ENCODE results near the gene SPAG16. TPM values are rescaled to one million over a fixed set of nuclear protein-coding genes. Genes with fewer than 3 reads are reported as not detected.

Gene SPAG16
- total RNA-seq, 1 donor from 2014 or later = 7.6 TPM

DNA sequence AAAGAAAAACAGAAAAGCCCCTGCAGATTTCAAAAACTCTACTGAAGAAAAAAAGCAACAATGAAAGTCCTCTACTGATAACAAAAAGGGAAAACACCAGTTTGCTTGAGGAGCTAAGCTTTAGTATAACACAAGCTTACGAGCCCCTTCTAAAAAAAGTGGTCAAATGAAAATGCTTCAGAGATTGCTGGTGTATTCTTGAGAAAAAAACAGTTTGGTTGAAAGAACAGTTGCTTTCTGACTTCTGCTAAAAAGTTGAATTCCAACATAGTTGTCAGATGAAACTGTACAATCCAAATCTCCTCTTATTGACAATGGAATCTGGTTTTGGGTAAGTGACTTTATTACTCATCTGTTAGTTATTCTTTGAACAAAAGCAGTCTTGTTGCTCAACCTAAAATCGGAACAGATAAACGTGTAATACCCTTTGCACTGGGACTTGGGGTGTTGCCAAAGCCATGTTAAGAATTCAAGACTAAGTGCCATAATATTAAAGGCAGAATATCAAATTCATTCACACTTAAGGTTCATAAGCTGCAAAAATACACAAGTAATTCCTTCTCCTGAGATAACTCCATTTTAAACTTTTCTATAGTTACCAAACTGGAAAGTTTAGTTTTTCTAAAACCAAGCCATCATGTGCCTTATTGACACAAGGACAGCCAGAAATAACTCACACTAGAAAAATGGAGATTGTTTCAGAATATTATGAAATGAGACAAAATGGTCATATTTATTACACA lies 45.3 kb upstream of the SPAG16 start:
- TF ChIP-seq, protein P1, sequence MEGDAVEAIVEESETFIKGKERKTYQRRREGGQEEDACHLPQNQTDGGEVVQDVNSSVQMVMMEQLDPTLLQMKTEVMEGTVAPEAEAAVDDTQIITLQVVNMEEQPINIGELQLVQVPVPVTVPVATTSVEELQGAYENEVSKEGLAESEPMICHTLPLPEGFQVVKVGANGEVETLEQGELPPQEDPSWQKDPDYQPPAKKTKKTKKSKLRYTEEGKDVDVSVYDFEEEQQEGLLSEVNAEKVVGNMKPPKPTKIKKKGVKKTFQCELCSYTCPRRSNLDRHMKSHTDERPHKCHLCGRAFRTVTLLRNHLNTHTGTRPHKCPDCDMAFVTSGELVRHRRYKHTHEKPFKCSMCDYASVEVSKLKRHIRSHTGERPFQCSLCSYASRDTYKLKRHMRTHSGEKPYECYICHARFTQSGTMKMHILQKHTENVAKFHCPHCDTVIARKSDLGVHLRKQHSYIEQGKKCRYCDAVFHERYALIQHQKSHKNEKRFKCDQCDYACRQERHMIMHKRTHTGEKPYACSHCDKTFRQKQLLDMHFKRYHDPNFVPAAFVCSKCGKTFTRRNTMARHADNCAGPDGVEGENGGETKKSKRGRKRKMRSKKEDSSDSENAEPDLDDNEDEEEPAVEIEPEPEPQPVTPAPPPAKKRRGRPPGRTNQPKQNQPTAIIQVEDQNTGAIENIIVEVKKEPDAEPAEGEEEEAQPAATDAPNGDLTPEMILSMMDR (IDR thresholded peaks at IDR 0.05) = no peak
- H3K36me3 ChIP-seq = no peaks in the 10 kb centered on the region
- peak in 1 of 2 donors; percentile 70 for DNase-seq (ENCODE audit: low spot score in 2 of 2)
- intact Hi-C loops (cut with DNase I) = loop anchor here (5.0 to 10.0 kb wide), 3 partner anchors 87 to 1566 kb away; partner anchors contain the start of genes BARD1 and IKZF2
- H3K9me3 ChIP-seq = no peaks in the 10 kb centered on the region
- no peaks in the 10 kb centered on the region for H3K27me3 ChIP-seq
- H3K4me3 ChIP-seq = peak overlapping the region; percentile 26 to 43
- peak overlapping the region; percentile 53 to 54 for H3K27ac ChIP-seq
- H3K4me1 ChIP-seq = peaks cover 0 to 8% of the 10 kb centered on the region in 2 donors

DNA sequence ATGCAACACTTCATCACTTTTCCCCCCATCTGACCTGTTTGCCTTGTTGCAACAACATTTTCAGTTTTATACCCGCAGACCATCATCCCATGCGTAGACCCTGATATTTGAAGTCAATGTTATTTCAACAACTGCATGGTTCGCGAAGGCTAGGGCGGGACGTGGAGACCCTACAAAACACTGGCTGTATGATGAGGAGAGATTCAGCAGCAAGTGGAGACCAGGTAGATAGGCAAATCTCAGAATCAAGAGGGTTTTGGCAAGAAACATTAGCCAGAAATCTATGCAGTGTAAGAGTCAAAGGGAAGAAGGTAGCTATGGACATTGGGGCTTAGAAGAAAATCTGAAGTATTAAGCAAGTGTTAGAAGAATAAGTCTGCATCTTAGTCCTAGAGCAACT lies 42.4 kb upstream of the SPAG16 start:
- TF ChIP-seq, protein P1 (IDR thresholded peaks at IDR 0.05) = no peak
- DNase-seq (ENCODE audit: low spot score in 2 of 2) = no peak

DNA sequence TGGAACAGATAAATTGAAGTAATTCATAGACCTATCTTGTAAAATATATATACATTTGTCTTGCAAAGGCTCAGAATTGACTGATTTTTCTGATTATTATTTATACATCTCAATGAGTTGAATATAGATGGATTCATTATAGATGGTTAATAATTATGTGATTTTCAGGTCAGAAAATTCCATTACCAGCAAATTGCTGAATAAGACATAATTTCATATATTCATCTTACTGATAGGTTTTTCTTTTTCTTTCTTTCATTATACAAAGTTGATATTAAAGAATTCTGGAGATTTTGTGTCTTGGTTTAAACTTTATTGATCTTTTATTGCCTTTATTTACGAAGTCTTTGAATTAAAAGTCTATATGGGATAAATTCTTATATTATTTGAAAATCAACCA lies 41.6 kb upstream of the SPAG16 start:
- H3K4me3 ChIP-seq = no peak overlapping the region
- H3K4me1 ChIP-seq = peaks cover 0 to 5% of the 10 kb centered on the region in 2 donors
- DNase-seq (ENCODE audit: low spot score in 2 of 2) = no peak
- H3K27me3 ChIP-seq = no peaks in the 10 kb centered on the region
- H3K27ac ChIP-seq = no peak overlapping the region
- intact Hi-C loops (cut with DNase I) = loop anchor here (10.0 kb wide), 1 partner anchor 558 kb away; no protein-coding TSS in a partner anchor
- H3K36me3 ChIP-seq = no peaks in the 10 kb centered on the region
- TF ChIP-seq, protein P1 (IDR thresholded peaks at IDR 0.05) = no peak
- H3K9me3 ChIP-seq = no peaks in the 10 kb centered on the region

More for the DNA sequence above, 42.4 kb upstream of the SPAG16 start:
- no peaks in the 10 kb centered on the region for H3K9me3 ChIP-seq
- H3K27ac ChIP-seq = no peak overlapping the region
- H3K4me1 ChIP-seq = peaks cover 0 to 6% of the 10 kb centered on the region in 2 donors
- H3K36me3 ChIP-seq = no peaks in the 10 kb centered on the region
- no peak overlapping the region for H3K4me3 ChIP-seq
- H3K27me3 ChIP-seq = no peaks in the 10 kb centered on the region
- intact Hi-C loops (cut with DNase I) = loop anchor here (10.0 kb wide), 1 partner anchor 557 kb away; no protein-coding TSS in a partner anchor

DNA sequence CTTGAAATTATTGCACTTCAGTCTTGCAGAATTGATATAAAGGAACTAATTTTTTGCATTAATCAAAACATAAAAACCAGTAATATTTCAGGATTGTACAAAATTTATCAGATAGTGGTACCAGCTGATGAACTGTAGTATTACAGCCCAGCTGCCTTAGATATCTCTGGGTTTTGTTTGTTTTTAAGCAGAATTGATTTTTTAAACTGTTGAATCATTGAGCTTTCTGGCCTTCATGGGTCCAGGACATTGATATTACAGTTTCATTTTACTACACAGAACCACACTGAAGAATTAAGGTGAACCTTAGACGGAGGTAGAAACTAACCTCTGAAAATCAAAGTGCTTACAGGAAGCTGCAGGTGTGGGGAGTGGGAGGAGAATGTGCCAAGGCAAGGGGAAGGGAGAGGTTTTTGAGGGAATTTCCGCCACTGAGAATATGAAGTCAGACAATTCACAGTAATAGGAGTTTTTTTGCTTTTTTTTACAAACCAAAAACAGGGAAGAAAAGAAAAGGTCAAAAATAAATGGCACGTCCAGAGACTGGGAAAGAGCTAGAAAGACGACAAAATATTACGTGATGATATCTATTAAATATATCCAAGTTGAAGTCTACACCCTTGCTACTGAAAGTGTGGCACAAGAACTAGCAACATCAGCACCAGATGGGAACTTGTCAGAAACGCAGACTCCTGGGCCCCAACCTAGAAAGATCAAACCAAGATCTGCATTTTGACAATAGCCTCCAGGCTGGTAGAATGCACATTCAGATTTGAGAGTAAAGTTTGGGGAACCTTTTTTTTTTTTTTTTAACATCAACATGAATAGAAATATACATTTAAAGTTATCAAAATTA lies 40.8 kb upstream of the SPAG16 start:
- H3K27ac ChIP-seq = no peak overlapping the region
- no peak overlapping the region for H3K4me3 ChIP-seq
- no peaks in the 10 kb centered on the region for H3K36me3 ChIP-seq
- TF ChIP-seq, protein P1 (IDR thresholded peaks at IDR 0.05) = no peak
- H3K4me1 ChIP-seq = peaks cover 0 to 6% of the 10 kb centered on the region in 2 donors
- intact Hi-C loops (cut with DNase I) = loop anchor here (10.0 kb wide), 1 partner anchor 559 kb away; no protein-coding TSS in a partner anchor
- DNase-seq (ENCODE audit: low spot score in 2 of 2) = no peak
- H3K27me3 ChIP-seq = no peaks in the 10 kb centered on the region
- H3K9me3 ChIP-seq = no peaks in the 10 kb centered on the region

DNA sequence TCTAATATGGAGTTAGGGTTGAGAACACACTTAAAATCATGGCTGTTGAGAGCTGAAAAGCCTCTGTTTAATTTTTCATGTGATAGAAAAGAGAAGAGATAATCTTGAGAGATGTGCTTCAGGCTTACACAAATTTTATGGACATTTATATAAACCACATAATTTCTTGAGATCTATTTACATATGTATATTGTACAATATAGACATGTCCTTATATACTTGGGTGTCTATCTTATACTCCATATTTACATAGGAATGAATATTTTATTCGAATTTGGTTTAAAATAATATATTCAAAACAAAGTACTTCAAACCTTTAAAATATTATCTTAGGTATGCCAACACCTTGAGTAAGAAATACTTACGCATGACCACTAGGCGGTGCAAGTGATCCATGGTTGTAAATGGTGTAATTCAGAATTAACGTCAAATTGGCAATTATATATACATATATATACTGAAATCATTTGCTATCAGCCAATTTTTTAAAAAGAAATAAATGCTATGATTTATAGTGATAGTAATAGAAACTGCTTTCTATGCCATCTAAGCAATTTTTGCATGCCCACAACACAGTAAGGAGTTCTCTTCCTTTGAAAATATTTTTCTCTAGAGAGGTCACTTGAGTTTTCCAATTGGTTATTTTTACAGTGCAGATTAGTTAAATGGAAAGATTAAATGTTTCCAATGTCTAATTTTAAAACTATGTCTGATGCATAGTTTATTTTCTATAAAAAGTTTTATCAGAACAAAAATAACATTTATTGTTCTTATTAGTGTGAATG lies 37.6 kb upstream of the SPAG16 start:
- peaks cover 0 to 3% of the 10 kb centered on the region in 2 donors for H3K4me1 ChIP-seq
- intact Hi-C loops (cut with DNase I) = loop anchor here (10.0 kb wide), 1 partner anchor 562 kb away; no protein-coding TSS in a partner anchor
- no peak for DNase-seq (ENCODE audit: low spot score in 2 of 2)
- H3K4me3 ChIP-seq = no peak overlapping the region
- no peaks in the 10 kb centered on the region for H3K9me3 ChIP-seq
- TF ChIP-seq, protein P1 (IDR thresholded peaks at IDR 0.05) = peak; percentile 31 to 74 (median 65)
- no peaks in the 10 kb centered on the region for H3K27me3 ChIP-seq
- H3K27ac ChIP-seq = no peak overlapping the region
- H3K36me3 ChIP-seq = no peaks in the 10 kb centered on the region
